ENCODE data around the gene GALNT11. TPM values are rescaled to one million over a fixed set of nuclear protein-coding genes. Genes with fewer than 3 reads are reported as not detected.

Gene GALNT11
- polyA plus RNA-seq, 3 donors = 116 to 122 (median 119) TPM

- DNase-seq (ENCODE audit: low read depth in 3 of 3, low spot score in 2 of 3) = no peak
Observed at GRCh38 chr7:152140560-152140959, 115.1 kb downstream of the GALNT11 start.

GRCh38 chr7:152142976-152143595 is 117.6 kb downstream of the GALNT11 start:
- no peak for DNase-seq (ENCODE audit: low read depth in 3 of 3, low spot score in 2 of 3)

GRCh38 chr7:152144557-152145245 is 119.2 kb downstream of the GALNT11 start:
- DNase-seq (ENCODE audit: low read depth in 3 of 3, low spot score in 2 of 3) = no peak

- peak in 1 of 3 donors; percentile 7 for DNase-seq (ENCODE audit: low read depth in 3 of 3, low spot score in 2 of 3)
Observed at GRCh38 chr7:152145853-152146466, 120.5 kb downstream of the GALNT11 start.

- DNase-seq (ENCODE audit: low read depth in 3 of 3, low spot score in 2 of 3) = no peak
Observed at GRCh38 chr7:152148706-152149105, 123.2 kb downstream of the GALNT11 start.

- no peak for DNase-seq (ENCODE audit: low read depth in 3 of 3, low spot score in 2 of 3)
Observed at GRCh38 chr7:152149363-152149762, 123.9 kb downstream of the GALNT11 start.

- DNase-seq (ENCODE audit: low read depth in 3 of 3, low spot score in 2 of 3) = no peak
Observed at GRCh38 chr7:152152267-152152666, 126.8 kb downstream of the GALNT11 start.

GRCh38 chr7:152158801-152159587 is 133.5 kb downstream of the GALNT11 start:
- DNase-seq (ENCODE audit: low read depth in 3 of 3, low spot score in 2 of 3) = no peak

GRCh38 chr7:152161171-152161570 is 135.7 kb downstream of the GALNT11 start:
- no peak for DNase-seq (ENCODE audit: low read depth in 3 of 3, low spot score in 2 of 3)

- no peak for DNase-seq (ENCODE audit: low read depth in 3 of 3, low spot score in 2 of 3)
Observed at GRCh38 chr7:152162287-152162686, 136.8 kb downstream of the GALNT11 start.

Other genes starting within 250 kb of the GALNT11 start
- gene PRKAG2, start 148.6 kb upstream of the GALNT11 start, polyA plus RNA-seq (ENCODE audit: insufficient read length in 3 of 3) = 10 to 100 TPM; 29.7 to 30.4 (median 30.0) TPM
- gene GALNTL5, start 69.2 kb upstream of the GALNT11 start, polyA plus RNA-seq (ENCODE audit: insufficient read length in 3 of 3) = not detected

Measured in right renal cortex interstitium (tissue), 3 donors.